DOHH2 (cell line): ENCODE measurements around the gene SS18L1.

ENCODE experiments used
- H3F3A ChIP-seq: fragments of 200-600 bp; sonication (generic), shearing (Covaris generic); 2 replicates; pipeline ENCODE4 v1.6.0; 2016; ENCODE audit warnings: antibody characterized with exemption, mild to moderate bottlenecking; ENCODE audit not compliant: control insufficient read depth, insufficient read depth
- H3K27ac ChIP-seq: fragments of 200-600 bp; sonication (generic); 2 replicates; pipeline ENCODE4 v1.5.1; 2014; ENCODE audit warnings: low read depth, mild to moderate bottlenecking, low read length, moderate library complexity
- H3K27me3 ChIP-seq: fragments of 200-600 bp; sonication (generic); 2 replicates; pipeline ENCODE4 v1.6.1; 2014; ENCODE audit warnings: mild to moderate bottlenecking, low read length, mixed read lengths; ENCODE audit not compliant: control insufficient read depth
- H3K36me3 ChIP-seq: fragments of 200-600 bp; sonication (generic); 2 replicates; pipeline ENCODE4 v1.6.1; 2014; ENCODE audit warnings: mild to moderate bottlenecking, low read length, moderate library complexity, mixed read lengths; ENCODE audit not compliant: control insufficient read depth
- H3K4me1 ChIP-seq: fragments of 200-600 bp; sonication (generic); 2 replicates; pipeline ENCODE4 v1.6.1; 2014; ENCODE audit warnings: mild to moderate bottlenecking, low read length, mixed read lengths; ENCODE audit not compliant: control insufficient read depth
- H3K4me2 ChIP-seq: fragments of 200-600 bp; sonication (generic); 2 replicates; pipeline ENCODE4 v1.6.0; 2014; ENCODE audit warnings: mild to moderate bottlenecking, low read length, moderate library complexity
- H3K4me3 ChIP-seq: fragments of 200-600 bp; sonication (generic); 2 replicates; pipeline ENCODE4 v1.5.1; 2014; ENCODE audit warnings: mild to moderate bottlenecking, low read length, mixed read lengths
- H3K79me2 ChIP-seq: fragments of 200-600 bp; sonication (generic); 2 replicates; pipeline ENCODE4 v1.6.1; 2014; ENCODE audit warnings: mild to moderate bottlenecking, low read length, mixed read lengths; ENCODE audit not compliant: control insufficient read depth
- H3K9me2 ChIP-seq: fragments of 200-600 bp; sonication (generic); replicated peaks from 2 replicates; pipeline ENCODE4 v1.6.1; 2014; ENCODE audit warnings: mild to moderate bottlenecking, low read length, mixed read lengths; ENCODE audit not compliant: control insufficient read depth
- H3K9me3 ChIP-seq: fragments of 200-600 bp; sonication (generic); 2 replicates; pipeline ENCODE4 v1.6.1; 2014; ENCODE audit warnings: antibody characterized with exemption, low read length, mixed read lengths; ENCODE audit not compliant: control insufficient read depth, insufficient read depth
- H4K20me1 ChIP-seq: fragments of 200-600 bp; sonication (generic); 2 replicates; pipeline ENCODE4 v1.6.0; 2014; ENCODE audit warnings: low read depth, mild to moderate bottlenecking, antibody characterized with exemption, low read length, moderate library complexity; ENCODE audit not compliant: control insufficient read depth, insufficient read depth
- EZH2phosphoT487 ChIP-seq: fragments of 200-600 bp; sonication (generic); IDR thresholded peaks from 2 replicates; pipeline ENCODE4 v1.6.1; 2017; ENCODE audit warnings: borderline replicate concordance, mild to moderate bottlenecking, antibody characterized with exemption, low read length, moderate library complexity, mixed read lengths
- TF ChIP-seq, protein P1 (sequence below): fragments of 200-600 bp; sonication (generic); IDR thresholded peaks from one replicate; pipeline ENCODE4 v1.5.1; 2014; ENCODE audit warnings: antibody characterized with exemption, mild to moderate bottlenecking, low read depth, low read length; ENCODE audit not compliant: poor library complexity, severe bottlenecking

Gene SS18L1

DNA sequence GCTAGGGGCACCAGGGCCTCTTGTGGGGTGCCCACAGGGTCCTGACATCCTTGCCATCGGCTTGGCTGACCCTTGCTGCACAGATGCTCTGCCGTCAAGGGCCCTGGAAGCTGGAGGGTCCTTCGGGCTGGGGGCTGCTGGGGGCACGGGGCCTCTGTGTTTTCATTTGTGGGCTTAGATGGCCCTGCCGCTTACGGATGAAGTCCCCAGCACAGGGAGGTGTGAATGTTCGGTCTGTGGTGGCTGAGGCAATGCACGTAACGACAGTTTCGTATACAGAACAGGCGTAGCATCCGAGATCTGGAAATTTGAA is 14.5 kb downstream of the SS18L1 start:
- Histone ChIP-seq H3K4me2 (no peak overlapping the region), H3K4me3 (no peak overlapping the region), H3K27ac (no peak overlapping the region), H3K79me2 (peaks cover 59% of the 10 kb centered on the region), H4K20me1 (no peaks in the 10 kb centered on the region; the same call in 1 of the 2 replicates), H3K9me3 (no peaks in the 10 kb centered on the region), H3K36me3 (peaks cover 7% of the 10 kb centered on the region; the same call in 1 of the 2 replicates), H3K9me2 (no peaks in the 10 kb centered on the region), H3K4me1 (no peaks in the 10 kb centered on the region), H3F3A (no peaks in the 10 kb centered on the region), H3K27me3 (no peaks in the 10 kb centered on the region)
- no peak for TF ChIP-seq EZH2phosphoT487
- TF ChIP-seq, protein P1, sequence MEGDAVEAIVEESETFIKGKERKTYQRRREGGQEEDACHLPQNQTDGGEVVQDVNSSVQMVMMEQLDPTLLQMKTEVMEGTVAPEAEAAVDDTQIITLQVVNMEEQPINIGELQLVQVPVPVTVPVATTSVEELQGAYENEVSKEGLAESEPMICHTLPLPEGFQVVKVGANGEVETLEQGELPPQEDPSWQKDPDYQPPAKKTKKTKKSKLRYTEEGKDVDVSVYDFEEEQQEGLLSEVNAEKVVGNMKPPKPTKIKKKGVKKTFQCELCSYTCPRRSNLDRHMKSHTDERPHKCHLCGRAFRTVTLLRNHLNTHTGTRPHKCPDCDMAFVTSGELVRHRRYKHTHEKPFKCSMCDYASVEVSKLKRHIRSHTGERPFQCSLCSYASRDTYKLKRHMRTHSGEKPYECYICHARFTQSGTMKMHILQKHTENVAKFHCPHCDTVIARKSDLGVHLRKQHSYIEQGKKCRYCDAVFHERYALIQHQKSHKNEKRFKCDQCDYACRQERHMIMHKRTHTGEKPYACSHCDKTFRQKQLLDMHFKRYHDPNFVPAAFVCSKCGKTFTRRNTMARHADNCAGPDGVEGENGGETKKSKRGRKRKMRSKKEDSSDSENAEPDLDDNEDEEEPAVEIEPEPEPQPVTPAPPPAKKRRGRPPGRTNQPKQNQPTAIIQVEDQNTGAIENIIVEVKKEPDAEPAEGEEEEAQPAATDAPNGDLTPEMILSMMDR: no peak

DNA sequence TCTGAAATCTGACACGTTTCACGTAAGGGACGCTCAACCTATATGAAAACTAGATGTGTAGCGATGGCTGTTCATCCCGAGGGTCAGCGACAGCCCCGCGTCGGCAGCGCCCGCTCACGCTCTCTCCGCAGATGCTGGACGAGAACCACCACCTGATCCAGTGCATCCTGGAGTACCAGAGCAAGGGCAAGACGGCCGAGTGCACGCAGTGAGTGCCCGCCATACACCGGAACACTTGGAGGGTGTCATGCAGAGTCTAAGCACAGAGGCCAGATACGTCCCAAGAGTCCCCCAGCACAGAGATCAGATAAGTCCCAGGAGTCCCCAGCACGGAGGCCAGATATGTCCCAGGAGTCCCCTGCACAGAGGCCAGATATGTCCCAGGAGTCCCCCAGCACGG is 15.0 kb downstream of the SS18L1 start:
- no peaks in the 10 kb centered on the region for H3K9me2 ChIP-seq
- peaks cover 54% of the 10 kb centered on the region for H3K79me2 ChIP-seq
- H3K4me2 ChIP-seq: no peak overlapping the region
- H3K27ac ChIP-seq: no peak overlapping the region
- TF ChIP-seq EZH2phosphoT487: no peak
- TF ChIP-seq, protein P1: no peak
- H3K9me3 ChIP-seq: no peaks in the 10 kb centered on the region
- no peaks in the 10 kb centered on the region; the same call in 1 of the 2 replicates for H4K20me1 ChIP-seq
- H3K36me3 ChIP-seq: peaks cover 7% of the 10 kb centered on the region; the same call in 1 of the 2 replicates
- H3F3A ChIP-seq: no peaks in the 10 kb centered on the region
- no peaks in the 10 kb centered on the region for H3K27me3 ChIP-seq
- H3K4me1 ChIP-seq: no peaks in the 10 kb centered on the region
- no peak overlapping the region for H3K4me3 ChIP-seq

DNA sequence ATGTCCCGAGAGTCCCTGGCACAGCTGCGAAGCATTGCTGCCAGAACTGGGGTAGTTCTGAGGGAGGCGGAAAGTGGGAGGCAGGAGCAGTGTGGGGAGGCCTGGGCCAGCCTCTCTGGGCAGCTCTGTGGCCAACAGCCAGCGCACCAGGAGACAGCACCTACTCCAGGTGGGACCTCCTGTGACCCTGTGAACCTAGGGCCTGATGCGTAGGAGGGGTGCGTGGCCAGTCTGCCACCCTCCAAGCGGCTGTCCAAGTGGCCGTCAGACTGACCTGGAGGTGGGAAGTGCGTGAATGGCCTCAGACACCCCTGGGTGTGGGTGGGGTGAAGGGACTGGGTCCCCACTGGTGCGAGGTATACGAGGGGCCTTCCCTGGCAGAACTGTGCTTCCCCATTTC is 15.5 kb downstream of the SS18L1 start:
- H3K4me1 ChIP-seq: no peaks in the 10 kb centered on the region
- peaks cover 7% of the 10 kb centered on the region; the same call in 1 of the 2 replicates for H3K36me3 ChIP-seq
- no peaks in the 10 kb centered on the region; the same call in 1 of the 2 replicates for H4K20me1 ChIP-seq
- no peak for TF ChIP-seq EZH2phosphoT487
- TF ChIP-seq, protein P1: no peak
- H3K9me3 ChIP-seq: no peaks in the 10 kb centered on the region
- no peaks in the 10 kb centered on the region for H3K9me2 ChIP-seq
- no peak overlapping the region for H3K4me2 ChIP-seq
- peaks cover 49% of the 10 kb centered on the region for H3K79me2 ChIP-seq
- no peaks in the 10 kb centered on the region for H3K27me3 ChIP-seq
- no peak overlapping the region for H3K4me3 ChIP-seq
- H3F3A ChIP-seq: no peaks in the 10 kb centered on the region
- H3K27ac ChIP-seq: no peak overlapping the region
